ENCODE results near the gene RPLP2. TPM values are rescaled to one million over a fixed set of nuclear protein-coding genes. Genes with fewer than 3 reads are reported as not detected.

RPLP2 gene
- polyA plus RNA-seq, 1 of the 3 experiments (the other 2 are of a cell fraction) = 799 TPM

DNA sequence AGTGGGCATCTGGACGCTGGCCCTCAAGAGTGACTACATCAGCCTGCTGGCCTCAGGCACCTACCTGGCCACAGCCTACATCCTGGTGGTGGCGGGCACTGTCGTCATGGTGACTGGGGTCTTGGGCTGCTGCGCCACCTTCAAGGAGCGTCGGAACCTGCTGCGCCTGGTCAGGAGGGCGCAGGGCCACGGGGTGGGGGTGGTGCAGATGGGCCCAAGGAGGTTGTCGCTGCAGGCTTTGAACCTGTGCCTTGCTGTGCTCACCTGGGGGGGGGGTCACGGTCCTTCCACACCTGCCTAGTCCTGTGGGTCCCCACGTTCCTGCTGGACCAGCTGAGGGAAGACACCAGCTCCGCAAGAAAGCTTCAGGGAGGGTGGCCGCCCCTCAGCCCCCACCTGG, 26.5 kb downstream of the RPLP2 start:
- peaks cover 50% of the 10 kb centered on the region for H3F3A ChIP-seq (replicated peaks; ENCODE audit: insufficient read depth)
- no peak overlapping the region for H3K9ac ChIP-seq
- CTCF ChIA-PET = interaction anchor here (3.8 kb wide), 1 partner anchor 12 kb away, joined by 21 read pairs; no protein-coding TSS in a partner anchor
- peaks cover 59% of the 10 kb centered on the region for H4K20me1 ChIP-seq (ENCODE audit: insufficient read depth)
- H3K27ac ChIP-seq (ENCODE audit: low read depth in 2 of 2, low read length in 1 of 2) = peak overlapping the region in 1 of 2 experiments; percentile 32; a peak in 1 of 4 replicates
- 95% methylated on average over 9 of the region's 14 CpGs for WGBS (ENCODE audit: low lambda C conversion rate)
- no peak overlapping the region for H3K4me3 ChIP-seq (ENCODE audit: low read depth in 2 of 2, low read length in 1 of 2)
- no peak overlapping the region; the same call in 1 of the 2 replicates for H3K4me2 ChIP-seq
- no peaks in the 10 kb centered on the region for H3K27me3 ChIP-seq (ENCODE audit: insufficient read depth)
- H3K79me2 ChIP-seq (ENCODE audit: insufficient read depth) = peaks cover 85% of the 10 kb centered on the region
- TF ChIP-seq, protein P1, sequence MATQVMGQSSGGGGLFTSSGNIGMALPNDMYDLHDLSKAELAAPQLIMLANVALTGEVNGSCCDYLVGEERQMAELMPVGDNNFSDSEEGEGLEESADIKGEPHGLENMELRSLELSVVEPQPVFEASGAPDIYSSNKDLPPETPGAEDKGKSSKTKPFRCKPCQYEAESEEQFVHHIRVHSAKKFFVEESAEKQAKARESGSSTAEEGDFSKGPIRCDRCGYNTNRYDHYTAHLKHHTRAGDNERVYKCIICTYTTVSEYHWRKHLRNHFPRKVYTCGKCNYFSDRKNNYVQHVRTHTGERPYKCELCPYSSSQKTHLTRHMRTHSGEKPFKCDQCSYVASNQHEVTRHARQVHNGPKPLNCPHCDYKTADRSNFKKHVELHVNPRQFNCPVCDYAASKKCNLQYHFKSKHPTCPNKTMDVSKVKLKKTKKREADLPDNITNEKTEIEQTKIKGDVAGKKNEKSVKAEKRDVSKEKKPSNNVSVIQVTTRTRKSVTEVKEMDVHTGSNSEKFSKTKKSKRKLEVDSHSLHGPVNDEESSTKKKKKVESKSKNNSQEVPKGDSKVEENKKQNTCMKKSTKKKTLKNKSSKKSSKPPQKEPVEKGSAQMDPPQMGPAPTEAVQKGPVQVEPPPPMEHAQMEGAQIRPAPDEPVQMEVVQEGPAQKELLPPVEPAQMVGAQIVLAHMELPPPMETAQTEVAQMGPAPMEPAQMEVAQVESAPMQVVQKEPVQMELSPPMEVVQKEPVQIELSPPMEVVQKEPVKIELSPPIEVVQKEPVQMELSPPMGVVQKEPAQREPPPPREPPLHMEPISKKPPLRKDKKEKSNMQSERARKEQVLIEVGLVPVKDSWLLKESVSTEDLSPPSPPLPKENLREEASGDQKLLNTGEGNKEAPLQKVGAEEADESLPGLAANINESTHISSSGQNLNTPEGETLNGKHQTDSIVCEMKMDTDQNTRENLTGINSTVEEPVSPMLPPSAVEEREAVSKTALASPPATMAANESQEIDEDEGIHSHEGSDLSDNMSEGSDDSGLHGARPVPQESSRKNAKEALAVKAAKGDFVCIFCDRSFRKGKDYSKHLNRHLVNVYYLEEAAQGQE (IDR thresholded peaks at IDR 0.05; ENCODE audit: low read depth, low read length) = no peak
- no peak for TF ChIP-seq IRF3 (IDR thresholded peaks at IDR 0.05; ENCODE audit: low read depth, low read length)
- no peak for TF ChIP-seq RXRA (IDR thresholded peaks at IDR 0.05; ENCODE audit: borderline replicate concordance, low read depth)
- no peak for TF ChIP-seq SIN3A (IDR thresholded peaks at IDR 0.05; ENCODE audit: borderline replicate concordance, low read depth, low read length)
- no peak for TF ChIP-seq GATA2 (CRISPR knock-in tag; IDR thresholded peaks at IDR 0.05)
- no peak for TF ChIP-seq CTCF (IDR thresholded peaks at IDR 0.05)
- TF ChIP-seq RFX5 (IDR thresholded peaks at IDR 0.05; ENCODE audit: low read length) = no peak
- no peak for TF ChIP-seq FOSL2 (IDR thresholded peaks at IDR 0.05; ENCODE audit: borderline replicate concordance, low read depth)
- TF ChIP-seq JUND (IDR thresholded peaks at IDR 0.05) = no peak
- peaks cover 17 to 45% of the 10 kb centered on the region in 2 experiments for H3K36me3 ChIP-seq (replicated peaks in 1 of 2; ENCODE audit: control insufficient read depth in 1 of 2, insufficient read depth in 2 of 2, low read length in 1 of 2)
- POLR2A ChIA-PET = no interaction called here
- no peak for DNase-seq
- no peaks in the 10 kb centered on the region for H3K9me3 ChIP-seq
- no peaks in the 10 kb centered on the region for H3K9me2 ChIP-seq
- H3K4me1 ChIP-seq (ENCODE audit: control insufficient read depth in 1 of 2, insufficient read depth in 2 of 2, low read depth in 1 of 2, low read length in 1 of 2) = peaks cover 10 to 39% of the 10 kb centered on the region in 2 experiments; a peak in 3 of 4 replicates
- no peak overlapping the region for H2AFZ ChIP-seq (ENCODE audit: low read depth)

DNA sequence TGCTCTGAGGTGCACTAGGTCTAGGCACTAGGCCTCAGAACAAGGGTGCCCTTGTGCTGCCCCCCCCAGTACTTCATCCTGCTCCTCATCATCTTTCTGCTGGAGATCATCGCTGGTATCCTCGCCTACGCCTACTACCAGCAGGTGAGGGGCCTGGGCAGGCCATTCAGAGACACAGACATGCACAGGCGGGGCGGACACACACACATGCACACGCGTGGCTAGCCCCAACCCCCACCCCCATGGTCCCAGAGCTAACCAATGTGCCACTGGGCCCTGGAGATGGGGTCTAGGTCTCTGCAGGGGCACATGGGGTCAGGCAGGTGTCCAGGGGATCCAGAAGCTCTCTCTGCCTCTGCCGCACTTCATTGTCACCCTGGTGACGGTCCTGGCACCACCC, 26.9 kb downstream of the RPLP2 start:
- peaks cover 50% of the 10 kb centered on the region for H3F3A ChIP-seq (replicated peaks; ENCODE audit: insufficient read depth)
- TF ChIP-seq RAD21 (IDR thresholded peaks at IDR 0.05; ENCODE audit: low read length) = no peak
- no peak for TF ChIP-seq TCF12 (IDR thresholded peaks at IDR 0.05)
- no peak for TF ChIP-seq MEF2A (IDR thresholded peaks at IDR 0.05; ENCODE audit: borderline replicate concordance, low read depth)
- TF ChIP-seq RXRA (IDR thresholded peaks at IDR 0.05; ENCODE audit: borderline replicate concordance, low read depth) = no peak
- ChIA-PET POLR2A (no interaction called here), CTCF (interaction anchor here (3.8 kb wide), 1 partner anchor 11 kb away, joined by 21 read pairs; no protein-coding TSS in a partner anchor)
- no peaks in the 10 kb centered on the region for H3K9me2 ChIP-seq
- H3K4me2 ChIP-seq = peak overlapping the region; percentile 28; the same call in 1 of the 2 replicates
- no peak overlapping the region for H3K9ac ChIP-seq
- DNase-seq = no peak
- no peak overlapping the region for H3K4me3 ChIP-seq (ENCODE audit: low read depth in 2 of 2, low read length in 1 of 2)
- no peak overlapping the region for H2AFZ ChIP-seq (ENCODE audit: low read depth)
- H3K27ac ChIP-seq (ENCODE audit: low read depth in 2 of 2, low read length in 1 of 2) = peak overlapping the region in 1 of 2 experiments; percentile 32; a peak in 2 of 4 replicates
- no peaks in the 10 kb centered on the region for H3K9me3 ChIP-seq
- H3K36me3 ChIP-seq (replicated peaks in 1 of 2; ENCODE audit: control insufficient read depth in 1 of 2, insufficient read depth in 2 of 2, low read length in 1 of 2) = peaks cover 22 to 45% of the 10 kb centered on the region in 2 experiments
- H3K79me2 ChIP-seq (ENCODE audit: insufficient read depth) = peaks cover 87% of the 10 kb centered on the region
- no peaks in the 10 kb centered on the region for H3K27me3 ChIP-seq (ENCODE audit: insufficient read depth)
- peaks cover 6 to 36% of the 10 kb centered on the region in 2 experiments; a peak in 3 of 4 replicates for H3K4me1 ChIP-seq (ENCODE audit: control insufficient read depth in 1 of 2, insufficient read depth in 2 of 2, low read depth in 1 of 2, low read length in 1 of 2)
- H4K20me1 ChIP-seq (ENCODE audit: insufficient read depth) = peaks cover 63% of the 10 kb centered on the region
- WGBS (ENCODE audit: low lambda C conversion rate) = 95% methylated on average over 4 of the region's 9 CpGs
